ENCODE measurements around the gene POU2F1.
"Not testable (repeated sequence)": the region's sequence is repeated elsewhere in the genome, so short reads cannot be mapped to it uniquely, and the experiment has no call there.

POU2F1 gene

DNA sequence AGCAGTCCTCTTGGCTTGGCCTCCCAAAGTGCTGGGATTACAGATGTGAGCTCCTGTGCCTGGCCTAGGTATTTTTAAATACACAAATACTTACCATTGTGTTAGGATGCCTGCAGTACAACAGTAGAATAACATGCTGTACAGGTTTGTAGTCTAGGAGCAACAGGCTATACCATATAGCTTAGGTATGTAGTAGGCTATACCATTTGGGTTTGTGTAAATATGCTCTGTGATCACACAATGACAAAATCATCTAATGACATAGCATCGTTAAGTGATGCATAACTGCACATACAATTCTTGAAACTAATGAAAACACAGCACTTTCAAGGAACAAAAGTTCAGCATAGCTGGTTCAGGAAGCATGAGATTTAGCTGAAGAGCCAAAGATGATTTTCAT, 12.7 kb downstream of the POU2F1 start:
- DNase-seq = no peak

DNA sequence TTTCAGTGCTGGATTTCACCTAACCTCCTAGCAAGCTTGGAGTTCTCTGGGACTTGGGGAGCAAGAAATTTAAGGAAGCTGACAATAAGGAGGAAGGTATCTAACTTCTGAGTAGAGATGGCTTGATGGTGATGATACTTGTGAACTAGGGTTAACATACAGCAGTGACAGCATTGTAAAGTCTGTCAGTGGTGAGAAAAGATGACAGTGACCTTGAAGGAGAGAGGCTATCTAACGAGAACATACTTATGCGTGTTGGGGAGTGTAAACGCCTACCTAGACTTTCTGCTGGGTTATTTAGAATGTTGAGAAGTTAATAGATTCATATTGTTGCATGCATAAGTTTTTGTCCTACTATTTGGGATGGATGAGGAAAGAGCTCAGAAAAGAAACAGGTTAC, 16.3 kb downstream of the POU2F1 start:
- DNase-seq = no peak

DNA sequence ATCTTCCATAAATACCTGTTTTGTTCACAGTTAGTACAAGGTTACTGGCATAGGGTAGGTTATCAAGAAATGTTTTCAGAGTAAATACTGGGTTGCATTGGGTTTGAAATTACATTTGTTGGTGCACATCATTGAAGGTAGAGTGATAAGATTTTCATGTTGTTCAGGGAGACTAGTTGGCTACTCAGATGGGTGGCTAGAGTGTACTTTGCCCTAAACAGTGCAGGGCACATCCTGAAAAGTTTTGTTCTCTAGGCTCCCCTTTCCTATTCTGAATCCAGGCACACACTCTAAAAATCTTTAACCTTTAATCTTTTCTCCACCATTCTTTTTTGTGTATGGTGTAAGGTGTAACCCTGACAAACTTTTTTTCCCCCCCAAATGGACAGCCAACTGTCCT, 18.0 kb downstream of the POU2F1 start:
- no peak for DNase-seq

GRCh38 chr1:167239257-167239656, 18.6 kb downstream of the POU2F1 start:
- DNase-seq = no peak

DNA sequence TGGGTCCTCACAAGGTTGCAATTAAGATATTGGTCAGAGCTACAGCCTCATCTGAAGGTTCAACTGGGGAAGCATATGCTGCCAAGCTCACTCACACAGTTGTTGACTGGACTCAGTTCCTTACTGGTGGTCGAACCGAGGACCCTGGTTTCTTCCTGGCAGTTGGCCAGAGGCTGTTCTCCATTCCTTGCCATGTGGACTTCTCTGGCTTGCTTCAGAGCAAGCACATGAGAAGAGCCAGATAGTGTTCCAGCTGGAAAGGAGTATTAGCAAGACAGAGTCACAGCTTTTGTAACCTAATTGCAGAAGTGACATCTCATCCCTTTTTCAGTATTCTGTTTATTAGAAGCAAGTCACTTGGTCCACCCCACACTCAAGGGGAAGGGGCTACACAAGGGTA, 23.6 kb downstream of the POU2F1 start:
- no peak for DNase-seq

GRCh38 chr1:167245168-167245567, 24.5 kb downstream of the POU2F1 start:
- not testable (repeated sequence) for DNase-seq

GRCh38 chr1:167246971-167247370, 26.3 kb downstream of the POU2F1 start:
- DNase-seq = no peak

GRCh38 chr1:167247754-167248153, 27.1 kb downstream of the POU2F1 start:
- no peak for DNase-seq

- DNase-seq = no peak
Observed at GRCh38 chr1:167248707-167249642, 28.3 kb downstream of the POU2F1 start.

DNA sequence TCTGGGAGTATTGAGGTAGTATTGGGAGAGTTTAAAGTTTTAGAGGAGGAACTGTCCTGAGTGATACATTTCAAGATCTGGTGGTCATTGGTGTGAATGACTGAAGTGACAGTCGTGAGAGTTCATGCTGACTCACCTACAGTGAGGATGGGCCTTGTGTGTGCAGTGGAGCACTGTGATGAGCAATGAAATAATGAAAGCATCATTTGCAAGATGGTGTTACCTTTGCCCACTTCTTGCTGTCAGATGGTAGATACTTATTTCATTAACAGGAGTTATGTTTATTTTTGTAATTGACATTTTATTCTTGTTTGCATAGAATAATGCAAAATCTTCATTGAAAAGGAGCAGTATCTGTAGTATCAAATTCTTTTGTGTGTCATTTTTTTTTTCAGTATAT, 29.0 kb downstream of the POU2F1 start:
- DNase-seq = no peak

DNA sequence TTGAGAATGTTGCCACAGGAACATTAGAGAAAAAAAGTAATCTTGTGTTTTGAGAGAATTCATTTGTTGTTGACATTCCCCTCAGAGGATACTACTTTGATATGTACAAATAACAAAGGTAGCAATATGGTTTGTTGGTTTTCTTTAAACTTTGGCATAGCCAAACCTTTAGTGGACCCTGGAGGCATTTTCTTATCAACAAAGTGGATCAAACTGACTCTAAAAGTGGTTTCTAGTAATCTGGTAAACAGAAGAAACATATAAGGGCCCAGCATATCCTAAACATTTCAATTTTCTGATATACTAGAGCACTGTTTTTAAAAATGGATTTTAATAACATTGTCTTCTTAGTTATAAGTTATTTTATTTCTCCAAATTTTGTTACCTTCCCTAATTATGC, 29.8 kb downstream of the POU2F1 start:
- DNase-seq = no peak

DNA sequence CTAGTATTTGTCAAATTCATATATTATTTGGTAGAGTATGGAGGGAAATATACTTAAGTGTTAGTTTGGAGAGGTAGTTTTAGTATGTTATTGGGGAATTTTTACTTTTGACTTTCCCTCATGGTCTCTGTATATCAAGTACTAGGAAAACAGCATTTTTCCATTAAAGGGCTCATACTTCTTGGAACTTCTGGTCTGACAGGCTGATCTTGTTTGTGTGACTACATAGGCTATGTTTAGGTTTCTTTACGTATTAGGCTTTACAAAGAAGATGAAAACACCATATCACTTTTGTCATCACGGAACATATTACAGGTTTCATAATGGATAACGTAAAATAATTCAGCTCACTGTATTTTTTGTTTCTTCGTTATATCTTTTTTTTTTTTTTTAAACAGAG, 30.8 kb downstream of the POU2F1 start:
- no peak for DNase-seq

GRCh38 chr1:167252986-167253385, 32.3 kb downstream of the POU2F1 start:
- DNase-seq = no peak

GRCh38 chr1:167258858-167259257, 38.2 kb downstream of the POU2F1 start:
- DNase-seq = no peak

DNA sequence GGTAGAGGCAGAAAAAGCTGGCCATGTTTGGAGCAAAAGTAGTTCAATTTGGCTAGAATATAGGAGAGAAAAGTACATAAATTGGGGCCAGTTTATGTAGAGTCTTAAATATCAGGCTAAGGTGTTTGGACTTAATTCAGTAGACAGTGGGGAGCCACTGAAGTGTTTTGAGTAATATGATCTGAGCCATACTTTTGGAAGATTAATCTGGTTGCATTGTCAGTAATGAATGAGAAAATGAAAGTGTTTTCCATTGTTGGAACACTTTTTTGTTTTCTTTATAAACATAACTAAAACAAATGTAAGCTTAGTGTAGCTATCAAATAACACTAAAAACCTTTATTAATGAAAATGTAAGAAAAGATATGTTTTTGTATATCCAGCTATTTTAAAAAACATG, 42.1 kb downstream of the POU2F1 start:
- DNase-seq = no peak

GRCh38 chr1:167263344-167263743, 42.7 kb downstream of the POU2F1 start:
- DNase-seq = no peak

DNA sequence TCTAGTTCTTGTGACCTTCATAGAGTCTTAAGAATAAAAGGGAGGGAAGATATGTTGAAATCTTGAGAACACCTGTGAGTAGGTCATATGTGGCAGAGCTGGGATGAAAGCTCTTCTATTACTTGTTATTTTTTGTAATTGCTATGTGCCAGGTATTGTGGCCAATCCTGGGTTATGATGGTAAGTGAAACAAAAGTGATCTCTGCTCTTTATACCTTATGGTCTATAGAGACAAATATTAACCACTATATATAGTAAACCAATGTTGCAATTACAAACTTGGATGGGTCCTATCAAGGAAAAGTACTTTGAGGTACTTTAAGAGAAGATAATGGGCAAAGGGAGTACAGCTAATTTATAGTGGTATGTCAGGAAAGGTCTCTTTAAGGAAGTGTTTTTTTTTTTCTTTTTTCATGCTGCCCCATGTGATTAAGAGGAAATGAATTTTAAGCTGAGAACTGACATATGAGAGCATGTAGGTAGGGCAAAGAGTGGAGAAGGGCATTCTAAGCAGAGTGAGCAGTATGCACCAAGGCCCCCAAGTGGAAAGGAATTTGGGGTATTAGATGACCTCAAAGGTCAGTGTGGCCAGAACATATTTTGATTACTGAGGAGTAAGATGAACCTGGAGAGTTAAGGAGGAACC, 43.3 kb downstream of the POU2F1 start:
- DNase-seq = no peak

- DNase-seq = no peak
Observed at GRCh38 chr1:167266965-167267364, 46.3 kb downstream of the POU2F1 start.

DNA sequence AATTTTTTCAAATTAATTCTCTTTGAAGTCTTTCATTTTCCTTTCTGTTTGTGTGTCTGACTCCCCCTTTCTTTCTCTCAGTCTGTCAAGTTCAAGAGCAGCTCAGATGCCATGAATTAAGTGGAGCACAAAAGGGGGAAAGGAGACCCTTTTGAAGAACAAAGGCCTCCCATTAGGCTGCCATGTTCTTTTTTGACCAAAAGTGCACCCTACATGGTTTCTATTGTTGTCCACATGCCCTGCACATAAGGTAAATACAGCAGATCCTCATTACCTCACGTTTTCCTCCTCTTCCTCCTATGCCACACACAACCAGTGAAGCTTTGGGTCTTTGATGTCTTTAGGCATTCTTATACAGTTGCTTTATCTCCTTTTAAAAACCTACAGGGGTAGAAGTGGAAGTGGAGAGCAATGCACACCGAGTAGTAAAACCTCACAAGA, 47.7 kb downstream of the POU2F1 start:
- no peak for DNase-seq

GRCh38 chr1:167270349-167271092, 49.8 kb downstream of the POU2F1 start:
- no peak for DNase-seq

GRCh38 chr1:167272369-167272957, 51.8 kb downstream of the POU2F1 start:
- DNase-seq = no peak

DNA sequence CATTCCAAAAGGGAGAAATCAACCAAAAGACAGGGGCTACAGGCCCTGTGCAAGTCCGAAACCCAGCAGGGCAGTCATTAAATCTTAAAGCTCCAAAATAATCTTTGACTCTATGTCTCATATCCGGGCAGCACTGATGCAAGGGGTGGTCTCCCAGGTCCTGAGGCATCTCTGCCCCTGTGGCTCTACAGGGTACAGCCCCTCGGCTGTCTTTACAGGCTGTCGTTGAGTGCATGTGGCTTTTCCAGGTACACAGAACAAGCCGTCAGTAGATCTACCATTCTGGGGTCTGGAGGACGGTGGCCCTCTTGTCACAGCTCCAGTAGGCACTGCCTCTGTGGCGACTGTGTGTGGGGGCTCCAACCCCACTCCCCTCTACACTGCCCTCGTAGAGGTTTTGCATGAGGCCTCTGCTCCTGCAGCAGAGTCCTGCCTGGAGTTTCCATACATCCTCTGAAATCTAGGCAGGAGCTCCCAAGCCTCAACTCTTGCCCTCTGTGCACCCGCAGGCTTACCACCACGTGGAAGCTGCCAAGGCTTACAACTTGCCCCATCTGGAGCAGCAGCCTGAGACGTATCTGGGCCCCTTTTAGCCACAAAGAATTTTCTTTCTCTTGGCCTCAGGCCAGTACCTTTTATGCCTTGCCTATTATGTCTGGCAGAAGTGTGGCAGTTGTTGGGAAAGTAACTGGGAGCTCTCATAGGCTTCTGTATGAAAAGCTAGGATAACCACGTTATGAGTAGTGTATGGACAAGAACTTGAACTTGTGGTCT, 52.5 kb downstream of the POU2F1 start:
- no peak for DNase-seq
